Measurements from ENCODE around the gene GAB2. TPM values are rescaled to one million over a fixed set of nuclear protein-coding genes. Genes with fewer than 3 reads are reported as not detected.
A peak's percentile ranks its signal among the peaks of the same experiment; 100 is the strongest.

Gene GAB2
- total and polyA plus RNA-seq, 8 donors = 2.2 to 19.3 (median 8.6) TPM

DNA sequence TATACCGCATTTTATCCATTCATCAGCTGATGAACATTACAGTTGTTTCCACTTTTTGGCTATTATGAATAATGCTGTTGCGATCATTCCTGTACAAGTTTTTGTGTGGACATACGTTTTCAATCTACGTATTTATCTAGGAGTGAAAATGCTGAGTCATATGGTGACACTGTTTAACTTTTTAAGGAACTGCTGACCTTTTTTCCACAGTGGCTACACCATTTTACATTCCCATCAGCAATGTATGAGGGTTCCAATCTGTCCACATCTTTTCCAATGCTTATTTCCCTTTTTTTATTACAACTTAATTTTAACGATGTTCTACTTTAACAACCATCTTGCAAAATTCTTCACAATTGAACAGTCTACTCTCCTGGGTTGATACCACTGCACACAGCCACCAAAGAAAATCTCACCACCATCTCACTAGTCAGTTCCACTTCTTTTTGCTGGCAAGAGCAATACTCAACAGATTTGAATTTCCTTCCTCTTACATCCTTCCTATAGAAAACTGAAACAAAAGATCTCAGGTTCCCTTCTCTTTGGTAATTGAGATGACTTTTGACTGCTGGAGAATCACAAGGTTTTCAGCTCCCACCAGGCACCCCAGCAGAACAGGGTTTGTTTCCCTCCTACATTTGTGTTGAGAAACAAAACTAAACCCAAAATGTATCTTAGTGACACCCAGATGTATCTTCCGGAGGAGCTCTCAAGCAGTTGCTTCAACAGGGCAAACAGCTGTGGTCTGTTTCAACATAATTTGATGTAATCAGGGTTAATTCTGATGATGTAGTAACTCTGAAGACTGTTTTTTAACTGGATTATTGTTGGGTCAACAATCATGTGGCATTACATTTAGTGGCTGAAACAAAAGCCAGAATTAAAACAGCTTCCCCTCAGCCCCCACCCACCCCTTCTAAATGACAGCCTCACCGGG lies 7.0 kb upstream of the GAB2 start:
- peak in 1 of 2 donors; percentile 50 for DNase-seq
- 59 to 73% (median 68%) methylated on average over 7 of the region's 7 CpGs for WGBS, 5 donors
- peak overlapping the region in 3 of 5 donors; percentile 13 to 80 (median 54) for H3K27ac ChIP-seq
- TF ChIP-seq EP300 (IDR thresholded peaks at IDR 0.05) = no peak
- no peak for TF ChIP-seq CTCF (IDR thresholded peaks at IDR 0.05)
- TF ChIP-seq POLR2A (IDR thresholded peaks at IDR 0.05) = no peak
- no peak for TF ChIP-seq POLR2AphosphoS5 (IDR thresholded peaks at IDR 0.05)
- intact Hi-C loops (cut with DNase I; ENCODE audit: low total_unique reads) = loop anchor here (10.0 kb wide), 1 partner anchor 150 kb away; the partner anchor contains the start of gene NARS2
- no peaks in the 10 kb centered on the region for H3K36me3 ChIP-seq
- no peaks in the 10 kb centered on the region for H3K27me3 ChIP-seq
- no peaks in the 10 kb centered on the region for H3K9me3 ChIP-seq
- no peak overlapping the region for H3K4me3 ChIP-seq
- peaks cover 11 to 29% (median 14%) of the 10 kb centered on the region in 4 donors for H3K4me1 ChIP-seq

DNA sequence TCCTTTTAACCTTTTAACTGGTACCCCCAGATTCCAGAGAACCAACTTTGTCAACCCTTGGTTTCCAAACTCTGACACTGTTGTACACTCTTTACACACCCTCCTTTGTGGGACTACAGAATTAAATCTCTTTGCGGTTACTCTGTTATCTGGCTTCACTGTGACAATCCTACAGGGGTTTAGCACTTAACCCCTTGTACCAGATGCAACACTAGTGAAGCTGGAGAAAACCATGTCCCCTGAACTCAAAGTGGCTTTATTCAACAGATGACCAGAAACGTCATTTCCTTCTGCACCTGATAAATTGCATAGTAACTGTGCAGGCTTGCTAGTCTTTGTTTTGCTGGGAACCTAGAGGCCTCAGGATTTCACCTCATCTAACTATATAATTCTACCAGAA lies 5.6 kb upstream of the GAB2 start:
- no peak for TF ChIP-seq CTCF (IDR thresholded peaks at IDR 0.05)
- no peak for TF ChIP-seq EP300 (IDR thresholded peaks at IDR 0.05)
- TF ChIP-seq POLR2A (IDR thresholded peaks at IDR 0.05) = no peak
- TF ChIP-seq POLR2AphosphoS5 (IDR thresholded peaks at IDR 0.05) = no peak
- peaks cover 23 to 39% (median 26%) of the 10 kb centered on the region in 4 donors for H3K4me1 ChIP-seq
- no peaks in the 10 kb centered on the region for H3K27me3 ChIP-seq
- H3K4me3 ChIP-seq = no peak overlapping the region
- no peaks in the 10 kb centered on the region for H3K36me3 ChIP-seq
- DNase-seq = no peak
- H3K27ac ChIP-seq = no peak overlapping the region
- no peaks in the 10 kb centered on the region for H3K9me3 ChIP-seq
- intact Hi-C loops (cut with DNase I; ENCODE audit: low total_unique reads) = loop anchor here (10.0 kb wide), 1 partner anchor 152 kb away; the partner anchor contains the start of gene NARS2
- 40 to 66% (median 53%) methylated on average over 2 of the region's 2 CpGs for WGBS, 5 donors

DNA sequence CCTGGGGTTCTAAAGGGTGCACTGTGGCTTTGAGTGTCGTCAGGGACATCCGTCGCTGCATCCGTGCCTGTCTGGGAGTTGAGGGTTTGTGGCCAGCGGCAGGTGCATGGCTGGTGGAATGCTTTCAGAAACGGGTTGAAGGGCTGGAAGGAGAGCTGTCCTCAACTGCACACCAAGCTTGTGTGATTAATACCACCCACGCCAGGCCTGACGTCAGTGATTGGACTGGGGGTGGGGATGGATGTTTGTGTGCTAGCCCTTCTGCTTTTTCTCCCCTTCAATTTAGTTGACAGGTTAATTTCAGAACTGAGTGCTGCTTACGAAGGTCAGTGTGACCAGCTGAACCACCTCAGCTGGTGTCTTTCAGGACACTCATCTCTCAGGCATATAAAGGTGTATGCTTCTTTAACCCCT lies 3.2 kb upstream of the GAB2 start:
- Histone ChIP-seq H3K4me1 (peaks cover 23 to 45% (median 35%) of the 10 kb centered on the region in 4 donors), H3K27ac (peak overlapping the region in 3 of 5 donors; percentile 8 to 99 (median 24))
- DNase-seq = peak; percentile 42 to 78

DNA sequence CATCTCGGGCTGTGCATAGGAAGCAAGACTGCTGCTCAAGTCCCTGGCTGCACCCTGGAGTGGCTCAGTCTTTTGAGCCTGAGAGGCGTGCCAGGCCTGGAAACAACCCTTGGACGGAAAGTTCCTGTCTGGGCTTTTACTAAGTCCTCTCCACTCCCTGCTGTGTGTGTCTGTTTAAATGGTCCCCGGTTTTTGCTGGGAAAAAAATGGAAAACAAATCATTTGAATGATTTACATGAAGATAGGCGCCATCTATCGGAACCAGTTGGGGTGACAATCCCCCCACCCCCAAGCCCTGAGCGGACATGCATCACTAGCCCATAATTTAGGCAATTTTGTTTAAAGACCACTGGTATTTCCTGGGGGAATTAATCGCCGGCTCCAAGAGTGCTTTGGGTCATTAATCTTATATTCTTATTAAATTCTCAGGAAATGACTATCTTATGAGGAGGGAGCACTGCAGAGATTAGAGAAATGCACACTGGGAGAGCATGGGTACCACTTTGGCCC lies 2.7 kb upstream of the GAB2 start:
- Histone ChIP-seq H3K36me3 (no peaks in the 10 kb centered on the region), H3K27me3 (no peaks in the 10 kb centered on the region), H3K4me1 (peaks cover 23 to 44% (median 38%) of the 10 kb centered on the region in 4 donors), H3K9me3 (no peaks in the 10 kb centered on the region), H3K4me3 (peak overlapping the region in 1 of 4 donors; percentile 2), H3K27ac (peak overlapping the region in 4 of 5 donors; percentile 50 to 99 (median 96))
- 3 to 20% (median 17%) methylated on average over 9 of the region's 9 CpGs for WGBS, 5 donors
- DNase-seq = peak; percentile 59 to 90
- intact Hi-C loops (cut with DNase I; ENCODE audit: low total_unique reads) = loop anchor here (10.0 kb wide), 1 partner anchor 154 kb away; the partner anchor contains the start of gene NARS2
- TF ChIP-seq POLR2A (IDR thresholded peaks at IDR 0.05) (no peak), POLR2AphosphoS5 (IDR thresholded peaks at IDR 0.05) (peak in 1 of 3 donors; percentile 18), EP300 (IDR thresholded peaks at IDR 0.05) (no peak), CTCF (IDR thresholded peaks at IDR 0.05) (peak in 5 of 7 experiments; percentile 28 to 68 (median 48))

More for the DNA sequence above, 3.2 kb upstream of the GAB2 start:
- intact Hi-C loops (cut with DNase I; ENCODE audit: low total_unique reads) = loop anchor here (10.0 kb wide), 1 partner anchor 154 kb away; the partner anchor contains the start of gene NARS2
- Histone ChIP-seq H3K36me3 (no peaks in the 10 kb centered on the region), H3K27me3 (no peaks in the 10 kb centered on the region), H3K9me3 (no peaks in the 10 kb centered on the region), H3K4me3 (no peak overlapping the region)
- 29 to 56% (median 51%) methylated on average over 9 of the region's 9 CpGs for WGBS, 5 donors
- TF ChIP-seq POLR2AphosphoS5 (IDR thresholded peaks at IDR 0.05) (peak in 1 of 3 donors; percentile 13), POLR2A (IDR thresholded peaks at IDR 0.05) (no peak), EP300 (IDR thresholded peaks at IDR 0.05) (no peak)

Data from stomach (tissue), 9 donors.